OCI-LY1 (cell line): ENCODE results near the gene RPS6KA3.

ENCODE experiments used
- CTCF ChIP-seq: fragments of 200-600 bp; sonication (generic), shearing (Covaris generic); IDR thresholded peaks from 2 replicates; pipeline ENCODE4 v1.5.1; 2017; ENCODE audit warnings: mild to moderate bottlenecking, antibody characterized with exemption, low read length, moderate library complexity, mixed read lengths
- EZH2 ChIP-seq: fragments of 200-600 bp; sonication (generic), shearing (Covaris generic); IDR thresholded peaks from 2 replicates; pipeline ENCODE4 v1.8.0; 2017; ENCODE audit warnings: borderline replicate concordance, mixed run types, mild to moderate bottlenecking, antibody characterized with exemption, low read length, moderate library complexity, mixed read lengths

GRCh38 chrX:20101934-20102581 lies 164.7 kb downstream of the RPS6KA3 start:
- TF ChIP-seq CTCF (no peak), EZH2 (no peak)
